Gastrocnemius medialis (tissue), 4 donors: ENCODE results near the gene ZCWPW1. TPM values are rescaled to one million over a fixed set of nuclear protein-coding genes. Genes with fewer than 3 reads are reported as not detected.
"Not testable (repeated sequence)": the region's sequence is repeated elsewhere in the genome, so short reads cannot be mapped to it uniquely, and the experiment has no call there.

Source experiments
- ATAC-seq, 2 donors: fragments of 150-250 bp; one replicate each; pipeline ENCODE4 v1.9.1; 2016
- DNase-seq, 2 donors: peaks; one replicate each; pipeline ENCODE4 v3.0.0-alpha.2; 2019
- H3K27ac ChIP-seq, 4 donors: fragments of 200-600 bp; sonication (generic); 1 replicate in 1 of 4; 2 replicates in 3 of 4; pipeline ENCODE4 v1.5.1; 2016 to 2018; ENCODE audit warnings: mild to moderate bottlenecking in 2 of 4, moderate library complexity in 1 of 4
- H3K27me3 ChIP-seq, 3 donors: fragments of 200-600 bp; sonication (generic) in 2 of 3; 1 replicate in 1 of 3; 2 replicates in 2 of 3; pipeline versions ENCODE4 v1.5.1 to v1.6.0; 2016 to 2019; ENCODE audit warnings: mild to moderate bottlenecking in 1 of 3, moderate library complexity in 1 of 3
- H3K36me3 ChIP-seq, 2 donors: fragments of 200-600 bp; sonication (generic) in 1 of 2; one replicate each; pipeline ENCODE4 v1.5.1; 2017 to 2018
- H3K4me1 ChIP-seq, 2 donors: fragments of 200-600 bp; sonication (generic) in 1 of 2; one replicate each; pipeline ENCODE4 v1.5.1; 2016 to 2017; ENCODE audit warnings: mild to moderate bottlenecking in 2 of 2
- H3K4me3 ChIP-seq, 4 donors: fragments of 200-600 bp; sonication (generic) in 3 of 4; 1 replicate in 1 of 4; 2 replicates in 3 of 4; pipeline ENCODE4 v1.5.1; 2016 to 2019; ENCODE audit warnings: mild to moderate bottlenecking in 2 of 4
- H3K9me3 ChIP-seq, 3 donors: fragments of 200-600 bp; sonication (generic) in 2 of 3; 1 replicate in 1 of 3; 2 replicates in 2 of 3; pipeline ENCODE4 v1.5.1; 2016 to 2019
- POLR2A ChIP-seq, 2 donors: fragments of 450-650 bp; IDR thresholded peaks; one replicate each; pipeline ENCODE4 v1.6.1; 2017; ENCODE audit warnings: antibody characterized with exemption in 2 of 2, mild to moderate bottlenecking in 2 of 2, moderate library complexity in 2 of 2
- in situ Hi-C, 4 donors: fragments of 200-750 bp; cut with MboI; loops; one replicate each; pipeline versions ENCODE4 v1.15.0 to v1.8.0; 2017; ENCODE audit warnings: low sequenced_read_pairs in 4 of 4
- intact Hi-C: fragments of 100-400 bp; cut with DNase I; formaldehyde crosslinking; loops from one replicate; pipeline ENCODE4 v1.15.1; 2023; ENCODE audit warnings: low total_unique reads
- total RNA-seq, 4 donors: library from RNA; depleted of rRNA; stranded (reverse); fragments of >200 nt; gene quantifications; one replicate each; pipeline versions ENCODE4 v1.1.0 to v1.2.3, GENCODE V29; 2016
- TF ChIP-seq, protein P1 (sequence below), 5 experiments: fragments of 450-650 bp in 3 of 5; fragments of 200-600 bp in 2 of 5; sonication (generic) in 2 of 5; IDR thresholded peaks in 4 of 5; conservative IDR thresholded peaks in 1 of 5; 1 replicate in 4 of 5; 2 replicates in 1 of 5; pipeline ENCODE4 v1.5.1; 2016 to 2019; ENCODE audit warnings: antibody characterized with exemption in 5 of 5, mild to moderate bottlenecking in 3 of 5, moderate library complexity in 3 of 5

The ZCWPW1 gene
- total RNA-seq, 4 donors from 2014 or later, result 1.6 to 8.5 (median 2.7) TPM

DNA sequence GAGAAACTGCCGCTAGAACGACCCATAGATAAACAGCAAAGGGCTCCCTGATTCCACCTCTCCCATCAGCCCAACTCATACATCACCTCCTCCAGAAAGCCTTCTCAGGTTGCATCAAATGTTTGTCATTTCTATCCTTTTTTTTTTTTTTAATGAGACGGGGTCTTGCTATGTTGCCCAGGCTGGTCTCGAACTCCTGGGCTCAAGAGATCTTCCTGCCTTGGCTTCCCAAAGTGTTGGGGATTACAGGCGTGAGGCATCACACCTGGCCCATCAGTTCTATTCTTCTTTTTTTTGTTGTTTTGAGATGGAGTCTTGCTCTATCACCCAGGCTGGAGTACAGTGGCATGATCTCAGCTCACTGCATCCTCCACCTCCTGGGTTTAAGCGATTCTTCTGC lies 28.5 kb upstream of the ZCWPW1 start:
- Histone ChIP-seq H3K36me3 (no peaks in the 10 kb centered on the region), H3K4me1 (no peaks in the 10 kb centered on the region), H3K9me3 (no peaks in the 10 kb centered on the region), H3K27me3 (no peaks in the 10 kb centered on the region), H3K27ac (no peak overlapping the region), H3K4me3 (no peak overlapping the region)
- no peak for TF ChIP-seq POLR2A (IDR thresholded peaks at IDR 0.05)
- TF ChIP-seq, protein P1, sequence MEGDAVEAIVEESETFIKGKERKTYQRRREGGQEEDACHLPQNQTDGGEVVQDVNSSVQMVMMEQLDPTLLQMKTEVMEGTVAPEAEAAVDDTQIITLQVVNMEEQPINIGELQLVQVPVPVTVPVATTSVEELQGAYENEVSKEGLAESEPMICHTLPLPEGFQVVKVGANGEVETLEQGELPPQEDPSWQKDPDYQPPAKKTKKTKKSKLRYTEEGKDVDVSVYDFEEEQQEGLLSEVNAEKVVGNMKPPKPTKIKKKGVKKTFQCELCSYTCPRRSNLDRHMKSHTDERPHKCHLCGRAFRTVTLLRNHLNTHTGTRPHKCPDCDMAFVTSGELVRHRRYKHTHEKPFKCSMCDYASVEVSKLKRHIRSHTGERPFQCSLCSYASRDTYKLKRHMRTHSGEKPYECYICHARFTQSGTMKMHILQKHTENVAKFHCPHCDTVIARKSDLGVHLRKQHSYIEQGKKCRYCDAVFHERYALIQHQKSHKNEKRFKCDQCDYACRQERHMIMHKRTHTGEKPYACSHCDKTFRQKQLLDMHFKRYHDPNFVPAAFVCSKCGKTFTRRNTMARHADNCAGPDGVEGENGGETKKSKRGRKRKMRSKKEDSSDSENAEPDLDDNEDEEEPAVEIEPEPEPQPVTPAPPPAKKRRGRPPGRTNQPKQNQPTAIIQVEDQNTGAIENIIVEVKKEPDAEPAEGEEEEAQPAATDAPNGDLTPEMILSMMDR (IDR thresholded peaks at IDR 0.05 in 4 of 5, conservative IDR thresholded peaks at IDR 0.05 in 1 of 5), result no peak
- intact Hi-C loops, result no loop called here
- ATAC-seq (no peak), DNase-seq (no peak)
- in situ Hi-C loops, result loop anchor here in 3 of 4 donors (25.0 kb wide), 3 partner anchors 105 to 405 kb away; partner anchors contain the start of genes SLC12A9 (in 2 of the 3), TRIP6 (in 2 of the 3), EPO (in 1 of the 3) and POP7 (in 1 of the 3)

DNA sequence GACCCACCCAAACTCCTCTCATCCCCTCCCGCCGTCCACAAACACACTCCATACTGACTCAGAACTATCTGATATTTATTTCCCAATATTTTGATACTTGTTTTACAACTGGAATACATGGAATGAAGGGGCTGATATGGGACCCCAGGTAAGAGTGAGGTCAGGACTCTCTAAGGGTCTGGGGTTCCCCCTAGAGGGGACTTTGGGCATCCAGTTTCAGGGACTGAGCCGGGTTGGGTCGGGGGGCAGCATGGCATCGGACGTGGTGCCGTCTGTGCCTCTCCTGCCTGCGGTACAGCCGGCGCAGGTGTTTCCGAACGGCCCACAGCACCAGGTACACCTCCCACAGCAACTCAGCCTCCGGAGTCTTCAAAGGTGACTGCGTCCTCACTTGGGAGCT lies 28.1 kb upstream of the ZCWPW1 start:
- Histone ChIP-seq H3K36me3 (no peaks in the 10 kb centered on the region), H3K4me1 (no peaks in the 10 kb centered on the region), H3K9me3 (no peaks in the 10 kb centered on the region), H3K4me3 (no peak overlapping the region), H3K27ac (no peak overlapping the region), H3K27me3 (no peaks in the 10 kb centered on the region)
- DNase-seq (no peak), ATAC-seq (no peak)
- intact Hi-C loops (no loop called here), in situ Hi-C loops (loop anchor here in 3 of 4 donors (25.0 kb wide), 3 partner anchors 106 to 406 kb away; partner anchors contain the start of genes SLC12A9 (in 2 of the 3), TRIP6 (in 2 of the 3), EPO (in 1 of the 3) and POP7 (in 1 of the 3))
- TF ChIP-seq POLR2A (IDR thresholded peaks at IDR 0.05), result no peak
- TF ChIP-seq, protein P1 (IDR thresholded peaks at IDR 0.05 in 4 of 5, conservative IDR thresholded peaks at IDR 0.05 in 1 of 5), result no peak

DNA sequence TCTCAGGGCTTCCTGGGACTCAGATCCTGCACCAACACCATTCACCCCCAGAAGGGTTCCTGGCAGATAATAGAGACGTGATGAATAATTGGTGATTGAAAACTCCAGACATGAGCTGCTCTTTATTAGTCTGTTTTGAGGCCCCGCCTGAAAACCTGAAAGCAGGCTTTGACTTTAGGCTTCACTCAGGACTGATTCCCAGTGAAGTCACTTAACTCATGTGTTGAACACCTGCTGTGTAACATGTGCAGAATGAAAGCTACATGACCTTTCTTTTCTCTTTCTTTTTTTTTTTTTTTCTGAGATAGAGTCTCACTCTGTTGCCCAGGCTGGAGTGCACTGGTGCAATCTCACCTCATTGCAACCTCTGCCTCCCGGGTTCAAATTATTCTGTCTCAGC lies 26.7 kb upstream of the ZCWPW1 start:
- no peak for TF ChIP-seq POLR2A (IDR thresholded peaks at IDR 0.05)
- TF ChIP-seq, protein P1 (IDR thresholded peaks at IDR 0.05 in 4 of 5, conservative IDR thresholded peaks at IDR 0.05 in 1 of 5), result no peak
- H3K27ac ChIP-seq, result no peak overlapping the region
- no peak overlapping the region for H3K4me3 ChIP-seq
- DNase-seq (no peak), ATAC-seq (no peak)
- no peaks in the 10 kb centered on the region for H3K9me3 ChIP-seq
- H3K36me3 ChIP-seq, result no peaks in the 10 kb centered on the region
- intact Hi-C loops, result no loop called here
- H3K27me3 ChIP-seq, result no peaks in the 10 kb centered on the region
- H3K4me1 ChIP-seq, result peaks cover 0 to 4% of the 10 kb centered on the region in 2 donors
- in situ Hi-C loops, result loop anchor here in 3 of 4 donors (25.0 kb wide), 3 partner anchors 107 to 407 kb away; partner anchors contain the start of genes SLC12A9 (in 2 of the 3), TRIP6 (in 2 of the 3), EPO (in 1 of the 3) and POP7 (in 1 of the 3)

DNA sequence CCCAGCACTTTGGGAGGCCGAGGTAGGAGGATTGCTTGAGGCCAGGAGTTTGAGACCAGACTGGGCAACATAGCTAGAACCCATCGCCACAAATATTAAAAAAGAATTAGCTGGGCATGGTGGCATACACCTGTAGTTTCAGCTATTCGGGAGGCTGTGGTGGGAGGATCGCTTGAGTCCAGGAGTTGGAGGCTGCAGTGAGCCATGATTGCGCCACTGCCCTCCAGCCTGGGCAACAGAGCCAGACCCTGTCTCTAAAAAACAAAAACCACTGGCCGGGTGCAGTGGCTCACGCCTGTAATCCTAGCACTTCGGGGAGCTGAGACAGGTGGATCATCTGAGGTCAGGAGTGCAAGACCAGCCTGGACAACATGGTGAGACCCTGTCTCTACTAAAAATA lies 25.4 kb upstream of the ZCWPW1 start:
- DNase-seq, H3K4me1 ChIP-seq, H3K36me3 ChIP-seq, H3K27me3 ChIP-seq, H3K9me3 ChIP-seq, intact Hi-C loops, ATAC-seq, H3K27ac ChIP-seq, H3K4me3 ChIP-seq: not testable (repeated sequence)
- in situ Hi-C loops, result loop anchor here in 3 of 4 donors (25.0 kb wide), 3 partner anchors 108 to 408 kb away; partner anchors contain the start of genes SLC12A9 (in 2 of the 3), TRIP6 (in 2 of the 3), EPO (in 1 of the 3) and POP7 (in 1 of the 3)

DNA sequence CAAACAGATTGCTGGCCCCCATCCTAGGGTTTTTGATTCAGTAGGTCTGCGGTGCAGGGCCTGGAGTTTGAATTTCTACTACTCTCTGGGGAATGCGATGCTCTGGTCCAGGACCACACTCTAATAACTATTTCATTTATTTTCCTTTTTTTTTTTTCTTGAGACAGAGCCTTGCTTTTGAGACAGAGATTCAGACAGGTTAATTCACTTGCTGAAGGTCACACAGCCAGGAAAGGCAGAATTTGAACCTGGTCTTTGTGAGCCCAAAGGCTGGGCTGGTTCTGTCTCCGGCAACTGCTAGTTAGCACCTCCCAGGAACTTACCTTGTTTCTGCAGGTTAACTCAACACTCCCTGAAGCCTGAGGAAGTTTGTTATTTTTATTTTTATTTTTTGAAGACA lies 24.0 kb upstream of the ZCWPW1 start:
- no peak for DNase-seq
- ATAC-seq, result no peak
- in situ Hi-C loops, result loop anchor here in 3 of 4 donors (25.0 kb wide), 3 partner anchors 110 to 410 kb away; partner anchors contain the start of genes SLC12A9 (in 2 of the 3), TRIP6 (in 2 of the 3), EPO (in 1 of the 3) and POP7 (in 1 of the 3)

More for the DNA sequence above, 24.0 kb upstream of the ZCWPW1 start:
- no peak overlapping the region for H3K4me3 ChIP-seq
- H3K36me3 ChIP-seq, result no peaks in the 10 kb centered on the region
- H3K4me1 ChIP-seq, result peaks cover 0 to 4% of the 10 kb centered on the region in 2 donors
- H3K27ac ChIP-seq, result no peak overlapping the region
- no peaks in the 10 kb centered on the region for H3K9me3 ChIP-seq
- H3K27me3 ChIP-seq, result no peaks in the 10 kb centered on the region
- intact Hi-C loops, result no loop called here
- TF ChIP-seq POLR2A (IDR thresholded peaks at IDR 0.05), result no peak
- TF ChIP-seq, protein P1 (IDR thresholded peaks at IDR 0.05 in 4 of 5, conservative IDR thresholded peaks at IDR 0.05 in 1 of 5), result no peak
